ENCODE data around the gene RIT2. TPM values are rescaled to one million over a fixed set of nuclear protein-coding genes. Genes with fewer than 3 reads are reported as not detected.

Gene RIT2
- total RNA-seq, 4 donors from 2014 or later: not detected

DNA sequence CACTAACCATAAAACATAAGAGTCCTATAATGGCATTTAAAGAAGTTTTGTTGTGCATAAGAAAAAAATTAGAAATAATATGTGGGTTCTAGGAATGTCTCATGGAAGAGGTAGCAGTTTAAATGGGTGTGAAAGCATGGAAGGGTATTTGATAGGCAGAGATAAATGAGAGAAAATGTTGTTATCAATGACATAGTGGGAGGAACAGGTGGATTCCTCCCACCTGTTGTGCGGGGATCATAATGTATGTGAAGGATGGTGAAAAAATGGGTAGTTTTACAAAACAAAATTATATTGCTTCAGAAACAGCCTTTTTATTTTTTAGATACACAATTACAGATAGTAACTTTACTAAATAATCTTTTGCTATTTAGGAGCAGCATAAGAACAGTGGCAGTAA is 41.7 kb downstream of the RIT2 start:
- TF ChIP-seq, protein P1, sequence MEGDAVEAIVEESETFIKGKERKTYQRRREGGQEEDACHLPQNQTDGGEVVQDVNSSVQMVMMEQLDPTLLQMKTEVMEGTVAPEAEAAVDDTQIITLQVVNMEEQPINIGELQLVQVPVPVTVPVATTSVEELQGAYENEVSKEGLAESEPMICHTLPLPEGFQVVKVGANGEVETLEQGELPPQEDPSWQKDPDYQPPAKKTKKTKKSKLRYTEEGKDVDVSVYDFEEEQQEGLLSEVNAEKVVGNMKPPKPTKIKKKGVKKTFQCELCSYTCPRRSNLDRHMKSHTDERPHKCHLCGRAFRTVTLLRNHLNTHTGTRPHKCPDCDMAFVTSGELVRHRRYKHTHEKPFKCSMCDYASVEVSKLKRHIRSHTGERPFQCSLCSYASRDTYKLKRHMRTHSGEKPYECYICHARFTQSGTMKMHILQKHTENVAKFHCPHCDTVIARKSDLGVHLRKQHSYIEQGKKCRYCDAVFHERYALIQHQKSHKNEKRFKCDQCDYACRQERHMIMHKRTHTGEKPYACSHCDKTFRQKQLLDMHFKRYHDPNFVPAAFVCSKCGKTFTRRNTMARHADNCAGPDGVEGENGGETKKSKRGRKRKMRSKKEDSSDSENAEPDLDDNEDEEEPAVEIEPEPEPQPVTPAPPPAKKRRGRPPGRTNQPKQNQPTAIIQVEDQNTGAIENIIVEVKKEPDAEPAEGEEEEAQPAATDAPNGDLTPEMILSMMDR (IDR thresholded peaks at IDR 0.05 in 4 of 5, conservative IDR thresholded peaks at IDR 0.05 in 1 of 5): no peak
- TF ChIP-seq POLR2A (IDR thresholded peaks at IDR 0.05): no peak
- no peaks in the 10 kb centered on the region for H3K9me3 ChIP-seq
- H3K36me3 ChIP-seq: no peaks in the 10 kb centered on the region
- no peak overlapping the region for H3K27ac ChIP-seq
- no peaks in the 10 kb centered on the region for H3K4me1 ChIP-seq
- DNase-seq (no peak), ATAC-seq (no peak)
- intact Hi-C loops (cut with DNase I; ENCODE audit: low total_unique reads) (no loop called here), in situ Hi-C loops (cut with MboI; ENCODE audit: low sequenced_read_pairs in 4 of 4) (no loop called here)
- no peaks in the 10 kb centered on the region for H3K27me3 ChIP-seq
- no peak overlapping the region for H3K4me3 ChIP-seq

DNA sequence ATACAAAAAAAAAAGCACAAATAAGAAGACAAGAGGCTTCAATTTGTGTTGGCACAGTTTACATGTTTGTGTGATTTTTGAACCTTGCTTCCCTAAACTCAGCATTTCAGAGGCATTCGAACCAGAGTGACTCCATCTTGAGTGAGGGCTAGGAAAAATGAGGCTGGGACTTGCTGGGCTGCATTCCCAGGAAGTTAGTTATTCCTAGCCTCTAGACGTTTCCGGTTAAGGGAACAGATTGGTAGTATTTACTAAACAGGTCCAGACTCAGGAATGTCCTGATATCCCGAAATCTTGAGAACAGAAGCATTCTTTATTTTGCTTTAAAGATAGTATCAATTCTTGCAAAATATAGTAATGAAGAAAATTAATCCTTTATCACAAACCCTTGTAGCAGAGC is 46.7 kb downstream of the RIT2 start:
- in situ Hi-C loops (cut with MboI; ENCODE audit: low sequenced_read_pairs in 4 of 4) (no loop called here), intact Hi-C loops (cut with DNase I; ENCODE audit: low total_unique reads) (no loop called here)
- H3K27ac ChIP-seq: no peak overlapping the region
- ATAC-seq (no peak), DNase-seq (no peak)
- no peaks in the 10 kb centered on the region for H3K27me3 ChIP-seq
- TF ChIP-seq, protein P1 (IDR thresholded peaks at IDR 0.05 in 4 of 5, conservative IDR thresholded peaks at IDR 0.05 in 1 of 5): no peak
- no peak for TF ChIP-seq POLR2A (IDR thresholded peaks at IDR 0.05)
- H3K4me1 ChIP-seq: no peaks in the 10 kb centered on the region
- no peak overlapping the region for H3K4me3 ChIP-seq
- no peaks in the 10 kb centered on the region for H3K36me3 ChIP-seq
- no peaks in the 10 kb centered on the region for H3K9me3 ChIP-seq

DNA sequence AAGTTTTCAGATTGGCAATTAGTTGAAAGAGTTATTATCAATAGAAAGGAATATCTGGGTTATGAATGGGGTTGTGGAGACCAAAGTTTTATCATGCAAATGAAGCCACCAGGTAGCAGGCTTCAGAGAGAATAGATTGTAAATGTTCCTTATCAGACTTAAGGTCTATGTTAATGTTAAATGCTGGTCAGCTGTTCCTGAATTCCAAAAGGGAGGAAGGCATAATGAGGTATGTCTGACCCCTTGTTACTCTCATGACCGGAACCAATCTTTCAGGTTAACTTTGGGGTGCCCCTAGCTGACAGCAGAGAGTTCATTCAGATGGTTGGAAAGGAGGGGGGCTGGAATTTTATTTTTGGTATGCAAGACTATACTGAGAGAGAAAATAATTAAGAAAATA is 47.9 kb downstream of the RIT2 start:
- Histone ChIP-seq H3K27me3 (no peaks in the 10 kb centered on the region), H3K9me3 (no peaks in the 10 kb centered on the region), H3K27ac (no peak overlapping the region), H3K4me1 (no peaks in the 10 kb centered on the region), H3K4me3 (no peak overlapping the region), H3K36me3 (no peaks in the 10 kb centered on the region)
- in situ Hi-C loops (cut with MboI; ENCODE audit: low sequenced_read_pairs in 4 of 4) (no loop called here), intact Hi-C loops (cut with DNase I; ENCODE audit: low total_unique reads) (no loop called here)
- DNase-seq: no peak
- ATAC-seq: no peak
- TF ChIP-seq, protein P1 (IDR thresholded peaks at IDR 0.05 in 4 of 5, conservative IDR thresholded peaks at IDR 0.05 in 1 of 5): no peak

DNA sequence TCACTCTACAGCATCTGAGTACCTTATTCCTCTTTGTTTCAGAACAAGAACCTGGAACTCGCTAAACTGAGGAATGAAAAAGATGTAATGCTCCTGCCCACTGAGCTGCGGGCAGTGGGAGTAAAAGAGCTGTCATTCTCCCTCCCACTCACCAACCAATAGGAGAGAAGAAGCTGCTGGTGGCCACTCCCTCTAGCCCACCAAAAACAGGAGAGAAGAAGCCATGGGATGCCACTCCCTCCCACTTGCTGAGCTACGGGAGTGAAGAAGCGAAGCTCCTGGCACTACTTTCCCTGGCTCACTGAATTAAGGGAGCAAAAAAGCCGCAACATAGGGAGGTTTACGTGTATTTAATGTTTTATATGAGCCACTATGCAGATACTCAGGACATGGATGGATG is 53.7 kb downstream of the RIT2 start:
- H3K36me3 ChIP-seq: no peaks in the 10 kb centered on the region
- no peak for ATAC-seq

DNA sequence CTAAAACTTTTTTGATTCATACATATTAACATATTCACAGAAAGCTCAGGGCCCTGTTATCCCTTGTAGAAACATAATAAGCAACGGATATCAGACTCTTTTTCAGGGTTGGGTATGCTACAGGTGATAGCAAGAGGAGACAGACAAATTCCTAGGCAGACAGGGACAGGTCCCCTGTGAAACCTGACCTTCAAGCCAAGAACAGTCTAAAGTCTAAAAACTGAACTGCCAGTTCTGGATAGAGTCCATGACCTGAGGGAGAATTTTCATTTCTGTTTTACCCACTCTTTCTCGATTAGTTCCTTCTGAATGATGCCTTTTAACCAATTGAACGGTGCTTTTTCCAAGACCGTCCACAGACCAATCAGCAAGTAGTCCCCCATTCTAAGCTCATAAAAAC is 54.2 kb downstream of the RIT2 start:
- in situ Hi-C loops (cut with MboI; ENCODE audit: low sequenced_read_pairs in 4 of 4): no loop called here
- Histone ChIP-seq H3K4me1 (no peaks in the 10 kb centered on the region), H3K27ac (no peak overlapping the region), H3K36me3 (no peaks in the 10 kb centered on the region), H3K9me3 (no peaks in the 10 kb centered on the region), H3K27me3 (no peaks in the 10 kb centered on the region), H3K4me3 (no peak overlapping the region)
- no peak for ATAC-seq
- no peak for DNase-seq
- intact Hi-C loops (cut with DNase I; ENCODE audit: low total_unique reads): no loop called here
- TF ChIP-seq, protein P1 (IDR thresholded peaks at IDR 0.05 in 4 of 5, conservative IDR thresholded peaks at IDR 0.05 in 1 of 5): no peak
- no peak for TF ChIP-seq POLR2A (IDR thresholded peaks at IDR 0.05)

More for the DNA sequence above, 53.7 kb downstream of the RIT2 start:
- H3K27ac ChIP-seq: no peak overlapping the region
- TF ChIP-seq, protein P1 (IDR thresholded peaks at IDR 0.05 in 4 of 5, conservative IDR thresholded peaks at IDR 0.05 in 1 of 5): no peak
- no peak for TF ChIP-seq POLR2A (IDR thresholded peaks at IDR 0.05)
- H3K4me3 ChIP-seq: no peak overlapping the region
- in situ Hi-C loops (cut with MboI; ENCODE audit: low sequenced_read_pairs in 4 of 4) (no loop called here), intact Hi-C loops (cut with DNase I; ENCODE audit: low total_unique reads) (no loop called here)
- no peak for DNase-seq
- no peaks in the 10 kb centered on the region for H3K27me3 ChIP-seq
- no peaks in the 10 kb centered on the region for H3K9me3 ChIP-seq
- H3K4me1 ChIP-seq: no peaks in the 10 kb centered on the region
